GM23248 (cell line): ENCODE measurements around the gene TMEM163.

Experiments used
- EZH2 ChIP-seq: fragments of 200-600 bp; sonication (generic); IDR thresholded peaks from 2 replicates; pipeline ENCODE4 v1.6.1; 2018; ENCODE audit warnings: antibody characterized with exemption, mild to moderate bottlenecking; ENCODE audit not compliant: insufficient read depth, poor library complexity, severe bottlenecking
- EZH2phosphoT487 ChIP-seq: fragments of 200-600 bp; sonication (generic); IDR thresholded peaks from 2 replicates; pipeline ENCODE4 v1.6.1; 2018; ENCODE audit warnings: antibody characterized with exemption, moderate library complexity, mild to moderate bottlenecking, low read depth; ENCODE audit not compliant: insufficient read depth

DNA sequence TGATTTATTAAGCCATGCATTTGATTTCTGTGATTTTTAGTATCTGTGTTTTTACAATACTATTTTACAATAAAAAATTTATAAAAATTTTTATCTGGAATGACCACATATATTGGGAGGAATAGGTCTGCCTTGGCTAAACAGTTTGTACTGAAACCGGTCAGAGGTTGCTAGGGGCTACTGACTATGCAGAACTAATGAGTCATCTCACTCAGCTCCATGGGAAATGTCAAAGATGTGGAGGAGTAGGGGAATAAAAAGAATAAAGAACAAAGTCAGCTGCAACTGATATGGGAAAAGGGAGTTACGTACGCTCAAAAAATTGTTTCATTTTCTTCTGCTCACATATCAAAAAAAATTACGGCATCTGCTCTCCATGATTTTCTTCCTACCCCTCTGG, 8.6 kb upstream of the TMEM163 start:
- no peak for TF ChIP-seq EZH2phosphoT487
- no peak for TF ChIP-seq EZH2
